Measurements from ENCODE around the gene ANKRD12. TPM values are rescaled to one million over a fixed set of nuclear protein-coding genes. Genes with fewer than 3 reads are reported as not detected.
A peak's percentile ranks its signal among the peaks of the same experiment; 100 is the strongest.

ANKRD12 gene
- polyA plus RNA-seq, 4 donors, result 7.5 to 22.2 (median 21.1) TPM

- H3K4me1 ChIP-seq (ENCODE audit: control insufficient read depth in 3 of 3, insufficient read depth in 2 of 3, low read depth in 1 of 3, low read length in 2 of 3), result peaks cover 0 to 10% (median 2%) of the 10 kb centered on the region in 3 donors
- no peak for DNase-seq
- H3K36me3 ChIP-seq (ENCODE audit: control insufficient read depth in 3 of 3, insufficient read depth in 2 of 3, low read depth in 1 of 3, low read length in 3 of 3), result peaks cover 0 to 23% (median 9%) of the 10 kb centered on the region in 3 donors
- no peak for FAIRE-seq
- H3K27me3 ChIP-seq (ENCODE audit: control insufficient read depth in 3 of 3, insufficient read depth in 3 of 3, low read length in 3 of 3), result no peaks in the 10 kb centered on the region
- WGBS, 3 donors, result 83 to 87% (median 86%) methylated on average over 4 of the region's 4 CpGs
- H3K9me3 ChIP-seq (ENCODE audit: control insufficient read depth in 2 of 2, insufficient read depth in 1 of 2, low read depth in 1 of 2, low read length in 1 of 2), result no peaks in the 10 kb centered on the region
- H3K4me3 ChIP-seq (ENCODE audit: low read depth in 1 of 3, low read length in 3 of 3), result no peak overlapping the region
- H3K27ac ChIP-seq (ENCODE audit: low read depth in 1 of 3, low read length in 2 of 3), result no peak overlapping the region
These were observed 6.4 kb upstream of the ANKRD12 start for GRCh38 chr18:9130195-9130594.

- WGBS, 3 donors, result 40 to 59% (median 53%) methylated on average over 2 of the region's 2 CpGs
These were observed 5.8 kb upstream of the ANKRD12 start for GRCh38 chr18:9130806-9131205.

GRCh38 chr18:9132628-9133027, 4.0 kb upstream of the ANKRD12 start:
- no peak overlapping the region for H3K4me3 ChIP-seq (ENCODE audit: low read depth in 1 of 3, low read length in 3 of 3)
- H3K4me1 ChIP-seq (ENCODE audit: control insufficient read depth in 3 of 3, insufficient read depth in 2 of 3, low read depth in 1 of 3, low read length in 2 of 3), result peaks cover 0 to 11% (median 2%) of the 10 kb centered on the region in 3 donors
- H3K27ac ChIP-seq (ENCODE audit: low read depth in 1 of 3, low read length in 2 of 3), result no peak overlapping the region
- H3K36me3 ChIP-seq (ENCODE audit: control insufficient read depth in 3 of 3, insufficient read depth in 2 of 3, low read depth in 1 of 3, low read length in 3 of 3), result peaks cover 0 to 13% (median 5%) of the 10 kb centered on the region in 3 donors
- FAIRE-seq (no peak), DNase-seq (no peak)
- H3K9me3 ChIP-seq (ENCODE audit: control insufficient read depth in 2 of 2, insufficient read depth in 1 of 2, low read depth in 1 of 2, low read length in 1 of 2), result no peaks in the 10 kb centered on the region
- WGBS, 3 donors, result 96 to 100% (median 98%) methylated on average over 4 of the region's 4 CpGs
- no peaks in the 10 kb centered on the region for H3K27me3 ChIP-seq (ENCODE audit: control insufficient read depth in 3 of 3, insufficient read depth in 3 of 3, low read length in 3 of 3)

More at GRCh38 chr18:9130806-9131205, 5.8 kb upstream of the ANKRD12 start:
- Histone ChIP-seq H3K4me3 (ENCODE audit: low read depth in 1 of 3, low read length in 3 of 3) (no peak overlapping the region), H3K27me3 (ENCODE audit: control insufficient read depth in 3 of 3, insufficient read depth in 3 of 3, low read length in 3 of 3) (no peaks in the 10 kb centered on the region), H3K36me3 (ENCODE audit: control insufficient read depth in 3 of 3, insufficient read depth in 2 of 3, low read depth in 1 of 3, low read length in 3 of 3) (peaks cover 0 to 21% (median 10%) of the 10 kb centered on the region in 3 donors), H3K27ac (ENCODE audit: low read depth in 1 of 3, low read length in 2 of 3) (no peak overlapping the region), H3K4me1 (ENCODE audit: control insufficient read depth in 3 of 3, insufficient read depth in 2 of 3, low read depth in 1 of 3, low read length in 2 of 3) (peaks cover 0 to 11% (median 2%) of the 10 kb centered on the region in 3 donors), H3K9me3 (ENCODE audit: control insufficient read depth in 2 of 2, insufficient read depth in 1 of 2, low read depth in 1 of 2, low read length in 1 of 2) (no peaks in the 10 kb centered on the region)
- FAIRE-seq (no peak), DNase-seq (no peak)

- Histone ChIP-seq H3K27ac (ENCODE audit: low read depth in 1 of 3, low read length in 2 of 3) (peak overlapping the region in 1 of 3 donors; percentile 54), H3K36me3 (ENCODE audit: control insufficient read depth in 3 of 3, insufficient read depth in 2 of 3, low read depth in 1 of 3, low read length in 3 of 3) (peaks cover 0 to 13% (median 5%) of the 10 kb centered on the region in 3 donors), H3K27me3 (ENCODE audit: control insufficient read depth in 3 of 3, insufficient read depth in 3 of 3, low read length in 3 of 3) (no peaks in the 10 kb centered on the region), H3K4me1 (ENCODE audit: control insufficient read depth in 3 of 3, insufficient read depth in 2 of 3, low read depth in 1 of 3, low read length in 2 of 3) (peaks cover 0 to 11% (median 2%) of the 10 kb centered on the region in 3 donors), H3K9me3 (ENCODE audit: control insufficient read depth in 2 of 2, insufficient read depth in 1 of 2, low read depth in 1 of 2, low read length in 1 of 2) (no peaks in the 10 kb centered on the region), H3K4me3 (ENCODE audit: low read depth in 1 of 3, low read length in 3 of 3) (no peak overlapping the region)
- DNase-seq, result peak in 1 of 2 donors; percentile 18
- no peak for FAIRE-seq
- 64 to 86% (median 71%) methylated on average over 2 of the region's 2 CpGs for WGBS, 3 donors
These were observed 3.4 kb upstream of the ANKRD12 start for GRCh38 chr18:9133225-9133624.

- H3K36me3 ChIP-seq (ENCODE audit: control insufficient read depth in 3 of 3, insufficient read depth in 2 of 3, low read depth in 1 of 3, low read length in 3 of 3), result peaks cover 0 to 8% (median 3%) of the 10 kb centered on the region in 3 donors
- WGBS, 3 donors, result 25 to 49% (median 42%) methylated on average over 12 of the region's 12 CpGs
- DNase-seq (no peak), FAIRE-seq (no peak)
- H3K4me3 ChIP-seq (ENCODE audit: low read depth in 1 of 3, low read length in 3 of 3), result peak overlapping the region in 2 of 3 donors; percentile 82 to 91
- no peaks in the 10 kb centered on the region for H3K27me3 ChIP-seq (ENCODE audit: control insufficient read depth in 3 of 3, insufficient read depth in 3 of 3, low read length in 3 of 3)
- peaks cover 2 to 19% (median 5%) of the 10 kb centered on the region in 3 donors for H3K4me1 ChIP-seq (ENCODE audit: control insufficient read depth in 3 of 3, insufficient read depth in 2 of 3, low read depth in 1 of 3, low read length in 2 of 3)
- H3K9me3 ChIP-seq (ENCODE audit: control insufficient read depth in 2 of 2, insufficient read depth in 1 of 2, low read depth in 1 of 2, low read length in 1 of 2), result no peaks in the 10 kb centered on the region
- peak overlapping the region; percentile 92 to 100 (median 95) for H3K27ac ChIP-seq (ENCODE audit: low read depth in 1 of 3, low read length in 2 of 3)
These were observed 1.3 kb upstream of the ANKRD12 start for GRCh38 chr18:9135081-9135911.

- Histone ChIP-seq H3K27me3 (ENCODE audit: control insufficient read depth in 3 of 3, insufficient read depth in 3 of 3, low read length in 3 of 3) (no peaks in the 10 kb centered on the region), H3K4me1 (ENCODE audit: control insufficient read depth in 3 of 3, insufficient read depth in 2 of 3, low read depth in 1 of 3, low read length in 2 of 3) (peaks cover 2 to 19% (median 5%) of the 10 kb centered on the region in 3 donors), H3K4me3 (ENCODE audit: low read depth in 1 of 3, low read length in 3 of 3) (peak overlapping the region; percentile 49 to 91 (median 82)), H3K27ac (ENCODE audit: low read depth in 1 of 3, low read length in 2 of 3) (peak overlapping the region; percentile 92 to 100 (median 95)), H3K9me3 (ENCODE audit: control insufficient read depth in 2 of 2, insufficient read depth in 1 of 2, low read depth in 1 of 2, low read length in 1 of 2) (no peaks in the 10 kb centered on the region), H3K36me3 (ENCODE audit: control insufficient read depth in 3 of 3, insufficient read depth in 2 of 3, low read depth in 1 of 3, low read length in 3 of 3) (peaks cover 0 to 8% (median 3%) of the 10 kb centered on the region in 3 donors)
- WGBS, 3 donors, result 0 to 2% (median 1%) methylated on average over 33 of the region's 33 CpGs
- DNase-seq (peak in 1 of 2 donors; percentile 67), FAIRE-seq (no peak)
These were observed 668 bp upstream of the ANKRD12 start for GRCh38 chr18:9135912-9136314.

GRCh38 chr18:9137168-9138066, 836 bp downstream of the ANKRD12 start:
- Histone ChIP-seq H3K4me3 (ENCODE audit: low read depth in 1 of 3, low read length in 3 of 3) (peak overlapping the region; percentile 79 to 97 (median 85)), H3K27me3 (ENCODE audit: control insufficient read depth in 3 of 3, insufficient read depth in 3 of 3, low read length in 3 of 3) (no peaks in the 10 kb centered on the region), H3K36me3 (ENCODE audit: control insufficient read depth in 3 of 3, insufficient read depth in 2 of 3, low read depth in 1 of 3, low read length in 3 of 3) (peaks cover 0 to 6% (median 1%) of the 10 kb centered on the region in 3 donors), H3K9me3 (ENCODE audit: control insufficient read depth in 2 of 2, insufficient read depth in 1 of 2, low read depth in 1 of 2, low read length in 1 of 2) (no peaks in the 10 kb centered on the region), H3K4me1 (ENCODE audit: control insufficient read depth in 3 of 3, insufficient read depth in 2 of 3, low read depth in 1 of 3, low read length in 2 of 3) (peaks cover 2 to 19% (median 9%) of the 10 kb centered on the region in 3 donors), H3K27ac (ENCODE audit: low read depth in 1 of 3, low read length in 2 of 3) (peak overlapping the region; percentile 97 to 100 (median 100))
- FAIRE-seq (no peak), DNase-seq (peak; percentile 71 to 80)
- WGBS, 3 donors, result 0% methylated on average over 62 to 95 of the region's 95 CpGs
